ENCODE measurements around the gene CRYAB.

The CRYAB gene

DNA sequence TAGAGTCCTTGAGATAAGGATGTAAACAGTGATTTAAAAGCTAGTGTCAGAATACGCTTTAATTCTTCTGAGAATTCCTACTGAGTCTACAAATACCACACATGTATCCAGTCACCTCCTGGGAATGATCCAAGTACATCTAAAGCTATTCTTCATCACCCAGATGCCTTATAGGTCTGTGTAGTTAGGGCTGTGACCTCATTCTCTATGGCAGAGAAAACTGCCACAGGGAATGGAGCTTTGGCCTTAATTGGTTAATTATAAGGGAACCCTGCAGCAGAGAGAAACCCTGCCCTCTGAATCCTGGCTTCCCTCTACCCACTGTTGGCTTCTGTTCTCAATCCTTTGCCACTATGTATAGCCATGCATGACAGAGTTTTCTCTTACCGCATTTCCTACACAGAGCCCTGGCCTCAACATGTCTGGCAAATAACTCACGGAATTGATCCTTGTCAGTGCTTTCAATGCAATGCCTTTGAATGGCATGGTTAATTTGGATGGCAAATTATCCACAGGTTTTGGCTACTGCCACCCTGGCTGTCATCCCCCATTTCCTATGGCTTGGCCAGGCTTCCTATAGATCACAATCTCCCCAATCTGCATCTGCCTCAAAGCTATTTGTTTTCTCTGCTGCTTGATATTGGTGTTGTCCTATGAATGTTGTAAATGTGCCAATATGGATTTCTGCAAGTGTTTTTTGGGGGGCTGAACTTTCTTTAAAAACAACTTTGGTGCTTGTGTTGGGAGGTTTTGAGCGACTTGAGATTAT is 28.4 kb upstream of the CRYAB start:
- DNase-seq (ENCODE audit: low read depth in 2 of 2): peak; percentile 69 to 91

DNA sequence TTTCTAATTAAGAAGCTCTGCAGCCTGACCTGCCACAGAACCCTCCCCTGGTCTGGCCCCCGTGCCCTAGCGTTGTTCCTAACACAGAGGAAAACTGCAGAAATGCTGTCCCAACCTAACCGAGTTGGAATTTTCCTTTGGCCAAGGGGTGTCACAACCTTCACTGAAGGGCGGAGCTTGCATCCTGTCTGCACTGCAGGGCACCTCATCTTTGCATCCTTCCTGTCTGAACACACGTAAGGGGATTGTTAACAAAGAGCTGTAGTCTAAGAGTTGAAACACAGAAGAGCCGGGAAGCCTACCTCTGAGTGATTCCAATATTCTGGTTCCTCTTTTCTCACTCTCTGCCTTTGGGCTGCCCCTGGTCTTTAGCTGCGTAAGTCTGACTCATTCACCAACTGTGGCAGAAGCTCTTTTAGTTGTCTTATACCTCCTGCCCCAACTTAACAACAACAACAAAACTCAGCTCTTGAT is 27.2 kb upstream of the CRYAB start:
- peak; percentile 40 to 72 for DNase-seq (ENCODE audit: low read depth in 2 of 2)
- TF ChIP-seq, protein P1, sequence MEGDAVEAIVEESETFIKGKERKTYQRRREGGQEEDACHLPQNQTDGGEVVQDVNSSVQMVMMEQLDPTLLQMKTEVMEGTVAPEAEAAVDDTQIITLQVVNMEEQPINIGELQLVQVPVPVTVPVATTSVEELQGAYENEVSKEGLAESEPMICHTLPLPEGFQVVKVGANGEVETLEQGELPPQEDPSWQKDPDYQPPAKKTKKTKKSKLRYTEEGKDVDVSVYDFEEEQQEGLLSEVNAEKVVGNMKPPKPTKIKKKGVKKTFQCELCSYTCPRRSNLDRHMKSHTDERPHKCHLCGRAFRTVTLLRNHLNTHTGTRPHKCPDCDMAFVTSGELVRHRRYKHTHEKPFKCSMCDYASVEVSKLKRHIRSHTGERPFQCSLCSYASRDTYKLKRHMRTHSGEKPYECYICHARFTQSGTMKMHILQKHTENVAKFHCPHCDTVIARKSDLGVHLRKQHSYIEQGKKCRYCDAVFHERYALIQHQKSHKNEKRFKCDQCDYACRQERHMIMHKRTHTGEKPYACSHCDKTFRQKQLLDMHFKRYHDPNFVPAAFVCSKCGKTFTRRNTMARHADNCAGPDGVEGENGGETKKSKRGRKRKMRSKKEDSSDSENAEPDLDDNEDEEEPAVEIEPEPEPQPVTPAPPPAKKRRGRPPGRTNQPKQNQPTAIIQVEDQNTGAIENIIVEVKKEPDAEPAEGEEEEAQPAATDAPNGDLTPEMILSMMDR (IDR thresholded peaks at IDR 0.05; ENCODE audit: low read depth, low read length): no peak
- peak overlapping the region in 1 of 2 donors; percentile 6 for H3K4me3 ChIP-seq (replicated peaks in 1 of 2; ENCODE audit: low read depth in 2 of 2, low read length in 2 of 2)

More for the DNA sequence above, 28.4 kb upstream of the CRYAB start:
- TF ChIP-seq, protein P1 (IDR thresholded peaks at IDR 0.05; ENCODE audit: low read depth, low read length): no peak
- no peak overlapping the region for H3K4me3 ChIP-seq (replicated peaks in 1 of 2; ENCODE audit: low read depth in 2 of 2, low read length in 2 of 2)

DNA sequence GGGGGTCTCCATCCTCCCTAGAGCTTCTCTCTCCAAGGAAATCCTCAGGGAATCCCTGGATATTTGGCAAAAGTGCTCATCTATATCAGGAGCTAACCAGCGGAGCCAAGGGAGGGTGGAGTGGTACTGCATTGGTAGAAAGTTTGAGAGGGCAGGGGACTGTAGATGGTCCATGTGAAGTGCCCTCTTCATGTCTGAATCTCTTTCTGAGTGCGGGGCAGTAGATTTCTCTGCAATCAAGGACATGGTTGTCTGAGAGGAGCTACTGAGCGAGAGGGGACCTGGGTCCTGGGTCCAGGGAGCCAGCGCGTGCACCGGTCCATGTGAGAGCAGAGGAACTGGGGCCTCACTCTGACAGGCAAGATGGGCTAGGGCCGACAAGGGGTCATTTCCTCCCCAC is 26.3 kb upstream of the CRYAB start:
- no peak for DNase-seq (ENCODE audit: low read depth in 2 of 2)
- H3K4me3 ChIP-seq (replicated peaks in 1 of 2; ENCODE audit: low read depth in 2 of 2, low read length in 2 of 2): peak overlapping the region; percentile 57 to 62
- TF ChIP-seq, protein P1 (IDR thresholded peaks at IDR 0.05; ENCODE audit: low read depth, low read length): no peak

DNA sequence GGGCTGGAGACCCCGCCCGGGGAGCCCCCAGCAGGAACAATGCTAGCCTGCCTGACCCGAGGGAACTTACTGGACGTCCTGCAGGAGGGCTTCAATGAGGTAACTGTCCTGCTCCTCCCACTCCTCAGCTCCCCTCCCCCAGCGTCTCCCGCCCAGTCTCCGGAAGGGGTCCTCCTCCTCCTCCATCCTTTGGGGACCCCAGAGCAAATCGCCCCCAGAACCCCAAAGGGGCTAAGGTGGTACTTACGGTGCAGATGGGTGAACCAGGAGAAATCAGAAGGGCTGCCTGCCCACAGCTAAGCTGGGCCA is 25.8 kb upstream of the CRYAB start:
- H3K4me3 ChIP-seq (replicated peaks in 1 of 2; ENCODE audit: low read depth in 2 of 2, low read length in 2 of 2): peak overlapping the region; percentile 57 to 62
- TF ChIP-seq, protein P1 (IDR thresholded peaks at IDR 0.05; ENCODE audit: low read depth, low read length): no peak
- no peak for DNase-seq (ENCODE audit: low read depth in 2 of 2)

DNA sequence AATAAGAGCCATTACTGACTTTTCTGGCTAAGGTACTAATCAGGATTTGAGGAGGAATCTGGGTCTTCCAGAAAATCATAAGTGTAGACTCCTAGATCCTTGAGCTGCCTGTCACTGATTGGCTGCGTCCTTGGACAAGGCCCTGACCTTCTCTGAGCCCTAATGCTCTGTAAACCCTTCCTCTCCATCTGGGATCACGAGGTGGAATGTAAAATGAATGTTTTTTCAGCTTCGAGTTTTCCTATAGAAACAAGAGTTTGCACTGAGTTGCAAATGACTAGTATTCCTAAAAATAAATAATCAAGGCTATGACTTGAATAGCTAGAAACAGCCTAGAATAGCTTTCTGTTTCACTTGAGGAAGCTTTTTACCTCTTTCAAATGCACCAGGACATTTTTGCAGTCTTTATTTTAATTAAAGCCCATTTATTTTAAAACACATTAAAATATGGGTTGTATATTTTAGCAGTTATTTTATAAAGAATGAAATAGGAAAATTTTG is 24.5 kb upstream of the CRYAB start:
- TF ChIP-seq, protein P1 (IDR thresholded peaks at IDR 0.05; ENCODE audit: low read depth, low read length): no peak
- peak overlapping the region in 1 of 2 donors; percentile 57 for H3K4me3 ChIP-seq (replicated peaks in 1 of 2; ENCODE audit: low read depth in 2 of 2, low read length in 2 of 2)
- DNase-seq (ENCODE audit: low read depth in 2 of 2): no peak

DNA sequence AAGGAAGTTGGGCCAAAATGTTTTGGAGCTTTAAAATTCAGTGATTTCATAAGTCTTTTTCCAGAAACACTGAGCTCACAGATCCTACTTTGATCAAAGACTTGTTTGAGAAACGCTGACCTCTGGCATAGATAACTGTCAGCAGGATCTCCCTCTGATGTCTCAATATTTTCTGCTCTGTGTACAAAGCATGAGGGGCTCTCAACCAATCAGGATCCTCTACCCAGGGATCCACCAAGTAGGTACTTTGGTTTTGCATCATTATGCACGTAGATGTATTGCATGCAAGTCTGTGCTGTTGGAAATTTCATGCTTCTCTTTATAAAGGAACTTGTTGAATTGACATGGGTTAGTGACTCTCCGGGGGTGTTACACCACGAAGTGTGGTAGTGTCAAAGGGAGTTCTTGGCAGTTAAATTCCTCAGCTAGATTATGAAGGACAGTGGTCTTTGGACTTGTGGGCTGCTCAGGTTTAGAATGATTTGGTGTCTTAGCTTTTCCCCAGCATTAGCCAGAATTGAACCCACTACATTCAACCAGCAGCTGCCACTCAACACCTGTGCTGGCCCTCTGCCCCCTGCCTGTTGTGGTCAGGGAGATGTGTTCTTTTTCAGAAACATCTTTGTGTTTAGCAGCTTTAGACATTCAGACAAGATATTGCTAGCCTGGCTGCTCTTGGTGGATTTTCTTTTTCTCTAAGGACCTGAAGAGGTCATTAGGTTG is 23.9 kb upstream of the CRYAB start:
- TF ChIP-seq, protein P1 (IDR thresholded peaks at IDR 0.05; ENCODE audit: low read depth, low read length): no peak
- DNase-seq (ENCODE audit: low read depth in 2 of 2): peak in 1 of 2 donors; percentile 72
- H3K4me3 ChIP-seq (replicated peaks in 1 of 2; ENCODE audit: low read depth in 2 of 2, low read length in 2 of 2): no peak overlapping the region

Data from cardiac fibroblast (primary cell).